DOHH2 (cell line): Measurements from ENCODE around the gene CD36.

Experiments
- EZH2phosphoT487 ChIP-seq: fragments of 200-600 bp; sonication (generic); IDR thresholded peaks from 2 replicates; pipeline ENCODE4 v1.6.1; 2017; ENCODE audit warnings: borderline replicate concordance, mild to moderate bottlenecking, antibody characterized with exemption, low read length, moderate library complexity, mixed read lengths
- TF ChIP-seq, protein P1 (sequence below): fragments of 200-600 bp; sonication (generic); IDR thresholded peaks from one replicate; pipeline ENCODE4 v1.5.1; 2014; ENCODE audit warnings: antibody characterized with exemption, mild to moderate bottlenecking, low read depth, low read length; ENCODE audit not compliant: poor library complexity, severe bottlenecking

DNA sequence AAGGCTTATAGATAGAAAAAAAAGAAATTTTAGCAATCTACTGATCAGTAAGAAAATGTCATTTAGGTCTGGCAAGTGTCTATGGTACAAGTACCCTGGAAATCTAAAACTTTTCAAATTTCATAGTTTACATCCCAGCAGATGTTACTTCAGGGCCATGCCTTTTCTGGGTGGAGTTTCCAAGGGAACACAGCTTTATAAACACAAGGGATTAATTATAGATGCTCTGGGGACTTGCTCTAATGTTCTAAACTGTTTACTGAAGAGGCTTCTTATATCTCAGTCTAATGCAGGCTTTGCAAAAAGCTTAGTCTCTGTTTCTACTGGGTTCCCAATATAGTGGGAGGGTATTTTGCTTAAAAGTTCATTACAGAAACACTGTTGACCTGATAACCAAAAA lies 3.1 kb downstream of the CD36 start:
- TF ChIP-seq, protein P1, sequence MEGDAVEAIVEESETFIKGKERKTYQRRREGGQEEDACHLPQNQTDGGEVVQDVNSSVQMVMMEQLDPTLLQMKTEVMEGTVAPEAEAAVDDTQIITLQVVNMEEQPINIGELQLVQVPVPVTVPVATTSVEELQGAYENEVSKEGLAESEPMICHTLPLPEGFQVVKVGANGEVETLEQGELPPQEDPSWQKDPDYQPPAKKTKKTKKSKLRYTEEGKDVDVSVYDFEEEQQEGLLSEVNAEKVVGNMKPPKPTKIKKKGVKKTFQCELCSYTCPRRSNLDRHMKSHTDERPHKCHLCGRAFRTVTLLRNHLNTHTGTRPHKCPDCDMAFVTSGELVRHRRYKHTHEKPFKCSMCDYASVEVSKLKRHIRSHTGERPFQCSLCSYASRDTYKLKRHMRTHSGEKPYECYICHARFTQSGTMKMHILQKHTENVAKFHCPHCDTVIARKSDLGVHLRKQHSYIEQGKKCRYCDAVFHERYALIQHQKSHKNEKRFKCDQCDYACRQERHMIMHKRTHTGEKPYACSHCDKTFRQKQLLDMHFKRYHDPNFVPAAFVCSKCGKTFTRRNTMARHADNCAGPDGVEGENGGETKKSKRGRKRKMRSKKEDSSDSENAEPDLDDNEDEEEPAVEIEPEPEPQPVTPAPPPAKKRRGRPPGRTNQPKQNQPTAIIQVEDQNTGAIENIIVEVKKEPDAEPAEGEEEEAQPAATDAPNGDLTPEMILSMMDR = no peak
- TF ChIP-seq EZH2phosphoT487 = no peak
